Measurements from ENCODE around the gene BCAP31. TPM values are rescaled to one million over a fixed set of nuclear protein-coding genes. Genes with fewer than 3 reads are reported as not detected.
"Not testable (repeated sequence)": the region's sequence is repeated elsewhere in the genome, so short reads cannot be mapped to it uniquely, and the experiment has no call there.

The BCAP31 gene
- total RNA-seq, 2 donors from 2014 or later = 64.6 TPM

DNA sequence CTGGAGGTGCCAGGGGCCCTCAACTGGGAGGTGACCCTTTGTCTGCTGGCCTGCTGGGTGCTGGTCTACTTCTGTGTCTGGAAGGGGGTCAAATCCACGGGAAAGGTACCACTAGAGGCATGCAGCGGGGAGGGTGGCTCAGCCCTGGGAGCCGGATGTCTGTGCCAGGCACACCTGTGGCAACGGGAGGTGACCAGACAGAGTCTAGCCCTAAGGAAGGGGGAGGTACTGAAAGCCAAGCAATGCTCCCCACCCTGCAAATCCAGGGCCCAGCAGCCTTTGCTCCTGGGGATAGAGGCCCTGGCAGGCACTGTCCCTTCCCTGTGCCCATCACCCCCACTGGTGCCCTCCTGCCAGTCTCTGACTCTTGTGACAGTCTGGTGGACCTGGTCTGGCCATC lies 32.2 kb downstream of the BCAP31 start:
- Histone ChIP-seq H3K4me1 (peaks cover 13% of the 10 kb centered on the region), H3K27me3 (no peaks in the 10 kb centered on the region), H3K9me3 (no peaks in the 10 kb centered on the region), H3K27ac (no peak overlapping the region), H3K4me3 (no peak overlapping the region), H3K36me3 (replicated peaks in 1 of 2; ENCODE audit: insufficient read depth in 1 of 2, low read depth in 2 of 2) (no peaks in the 10 kb centered on the region)
- DNase-seq = no peak
- intact Hi-C loops (cut with DNase I) = no loop called here
- TF ChIP-seq, protein P1, sequence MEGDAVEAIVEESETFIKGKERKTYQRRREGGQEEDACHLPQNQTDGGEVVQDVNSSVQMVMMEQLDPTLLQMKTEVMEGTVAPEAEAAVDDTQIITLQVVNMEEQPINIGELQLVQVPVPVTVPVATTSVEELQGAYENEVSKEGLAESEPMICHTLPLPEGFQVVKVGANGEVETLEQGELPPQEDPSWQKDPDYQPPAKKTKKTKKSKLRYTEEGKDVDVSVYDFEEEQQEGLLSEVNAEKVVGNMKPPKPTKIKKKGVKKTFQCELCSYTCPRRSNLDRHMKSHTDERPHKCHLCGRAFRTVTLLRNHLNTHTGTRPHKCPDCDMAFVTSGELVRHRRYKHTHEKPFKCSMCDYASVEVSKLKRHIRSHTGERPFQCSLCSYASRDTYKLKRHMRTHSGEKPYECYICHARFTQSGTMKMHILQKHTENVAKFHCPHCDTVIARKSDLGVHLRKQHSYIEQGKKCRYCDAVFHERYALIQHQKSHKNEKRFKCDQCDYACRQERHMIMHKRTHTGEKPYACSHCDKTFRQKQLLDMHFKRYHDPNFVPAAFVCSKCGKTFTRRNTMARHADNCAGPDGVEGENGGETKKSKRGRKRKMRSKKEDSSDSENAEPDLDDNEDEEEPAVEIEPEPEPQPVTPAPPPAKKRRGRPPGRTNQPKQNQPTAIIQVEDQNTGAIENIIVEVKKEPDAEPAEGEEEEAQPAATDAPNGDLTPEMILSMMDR (IDR thresholded peaks at IDR 0.05) = no peak
- no peak for TF ChIP-seq POLR2A (IDR thresholded peaks at IDR 0.05)
- WGBS, 2 donors = 43% methylated on average over 3 of the region's 4 CpGs; no CpG with 5 or more reads in 1 of the 2 donors
- ATAC-seq = no peak

DNA sequence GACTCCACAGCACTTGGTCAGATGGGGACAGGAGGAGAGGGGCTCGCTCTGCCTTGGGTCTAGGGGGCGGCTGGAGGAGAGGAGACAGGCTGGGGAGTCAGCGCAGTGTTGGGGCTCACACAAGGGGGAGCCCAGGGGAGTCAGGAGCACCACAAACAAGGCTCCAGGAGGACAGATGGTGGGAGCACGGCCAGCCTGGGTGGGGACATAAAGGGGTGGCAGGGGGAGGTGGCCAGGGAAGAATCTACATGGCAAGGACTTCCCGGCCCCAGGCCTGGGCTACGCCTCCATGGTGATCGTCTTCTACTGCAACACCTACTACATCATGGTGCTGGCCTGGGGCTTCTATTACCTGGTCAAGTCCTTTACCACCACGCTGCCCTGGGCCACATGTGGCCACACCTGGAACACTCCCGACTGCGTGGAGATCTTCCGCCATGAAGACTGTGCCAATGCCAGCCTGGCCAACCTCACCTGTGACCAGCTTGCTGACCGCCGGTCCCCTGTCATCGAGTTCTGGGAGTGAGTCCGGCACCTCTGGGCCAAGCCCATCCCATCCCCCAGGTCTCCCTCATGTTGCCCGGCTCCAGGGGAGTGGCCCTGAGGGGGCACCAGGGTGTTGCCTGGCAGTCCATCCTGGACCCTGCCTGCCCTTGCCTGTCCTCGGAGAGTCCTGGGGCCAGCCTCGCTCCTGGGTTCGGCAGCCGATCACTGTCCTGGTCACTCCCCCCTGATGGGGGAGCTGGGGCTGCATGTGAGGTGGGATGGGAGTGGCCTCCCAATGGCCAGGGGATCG lies 33.0 kb downstream of the BCAP31 start:
- H3K27me3 ChIP-seq; H3K36me3 ChIP-seq (replicated peaks in 1 of 2; ENCODE audit: insufficient read depth in 1 of 2, low read depth in 2 of 2); intact Hi-C loops (cut with DNase I); H3K4me3 ChIP-seq; H3K27ac ChIP-seq; H3K9me3 ChIP-seq; ATAC-seq; DNase-seq: not testable (repeated sequence)
- H3K4me1 ChIP-seq = peaks cover 13% of the 10 kb centered on the region
- WGBS, 2 donors = 90 to 95% methylated on average over 3 to 9 of the region's 21 CpGs

DNA sequence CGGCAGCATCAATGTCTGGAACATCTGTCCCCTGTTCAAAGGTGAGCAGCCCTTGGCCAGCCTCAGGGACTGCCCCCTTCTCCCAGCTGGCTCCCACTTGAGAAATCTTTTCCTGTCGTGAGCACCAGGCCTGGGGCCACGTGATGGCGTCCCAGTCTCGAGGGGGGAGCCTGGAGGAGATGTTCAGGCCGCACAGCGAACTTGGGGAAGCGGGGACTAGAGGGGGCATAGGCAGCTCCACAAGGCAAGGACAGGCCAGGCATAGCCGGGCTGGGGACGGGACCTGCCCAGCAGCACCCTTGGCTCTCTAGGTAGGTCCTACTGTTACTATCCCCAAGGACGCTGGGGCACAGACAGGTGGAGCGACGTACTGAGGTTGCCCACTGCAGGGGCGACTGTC lies 33.7 kb downstream of the BCAP31 start:
- ATAC-seq (no peak), DNase-seq (no peak)
- Histone ChIP-seq H3K9me3 (no peaks in the 10 kb centered on the region), H3K4me3 (no peak overlapping the region), H3K4me1 (peaks cover 13% of the 10 kb centered on the region), H3K36me3 (replicated peaks in 1 of 2; ENCODE audit: insufficient read depth in 1 of 2, low read depth in 2 of 2) (no peaks in the 10 kb centered on the region), H3K27me3 (no peaks in the 10 kb centered on the region), H3K27ac (no peak overlapping the region)
- intact Hi-C loops (cut with DNase I) = no loop called here
- TF ChIP-seq, protein P1 (IDR thresholded peaks at IDR 0.05) = no peak
- no peak for TF ChIP-seq POLR2A (IDR thresholded peaks at IDR 0.05)
- WGBS, 2 donors = 70 to 92% methylated on average over 4 to 10 of the region's 14 CpGs

DNA sequence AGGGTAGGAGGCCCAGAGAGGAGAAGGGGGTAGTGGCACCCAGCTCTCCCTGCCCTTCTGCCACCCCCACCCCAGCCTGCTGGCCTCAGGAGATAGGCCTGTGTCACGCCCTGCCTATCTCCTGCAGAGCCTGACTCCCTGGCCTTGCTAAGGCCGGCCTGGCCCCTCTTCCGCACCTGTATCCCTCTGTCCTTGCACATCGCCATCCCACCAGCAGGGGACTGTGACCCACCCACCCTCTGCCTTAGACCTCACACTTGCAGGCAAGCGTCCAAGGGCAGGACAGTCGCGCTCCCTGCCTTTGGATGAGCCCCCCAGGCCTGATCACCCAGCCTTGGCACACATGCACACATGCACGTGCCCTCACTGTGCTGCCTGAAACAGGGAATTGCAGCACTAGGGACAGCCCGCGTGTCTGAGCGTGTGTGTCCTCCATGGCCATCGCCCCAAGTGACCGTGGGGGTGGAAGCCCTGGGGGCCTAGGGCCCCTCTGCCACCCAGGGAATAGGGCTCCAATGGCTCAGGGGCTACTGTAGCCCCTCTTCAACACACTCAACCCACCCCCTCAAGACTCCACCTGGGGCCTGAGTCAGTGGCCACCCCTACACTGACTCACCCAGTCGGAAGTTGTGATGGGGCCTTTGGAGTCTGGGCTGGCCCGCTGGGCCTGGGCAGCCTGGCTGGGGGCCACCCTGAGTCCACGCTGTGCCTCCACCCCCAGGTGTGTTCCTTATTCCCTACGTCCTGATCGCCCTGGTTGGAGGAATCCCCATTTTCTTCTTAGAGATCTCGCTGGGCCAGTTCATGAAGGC lies 34.3 kb downstream of the BCAP31 start:
- no peak for TF ChIP-seq POLR2A (IDR thresholded peaks at IDR 0.05)
- TF ChIP-seq, protein P1 (IDR thresholded peaks at IDR 0.05) = no peak
- Histone ChIP-seq H3K4me1 (peaks cover 13% of the 10 kb centered on the region), H3K27ac (peak overlapping the region in 1 of 4 donors; percentile 16)

DNA sequence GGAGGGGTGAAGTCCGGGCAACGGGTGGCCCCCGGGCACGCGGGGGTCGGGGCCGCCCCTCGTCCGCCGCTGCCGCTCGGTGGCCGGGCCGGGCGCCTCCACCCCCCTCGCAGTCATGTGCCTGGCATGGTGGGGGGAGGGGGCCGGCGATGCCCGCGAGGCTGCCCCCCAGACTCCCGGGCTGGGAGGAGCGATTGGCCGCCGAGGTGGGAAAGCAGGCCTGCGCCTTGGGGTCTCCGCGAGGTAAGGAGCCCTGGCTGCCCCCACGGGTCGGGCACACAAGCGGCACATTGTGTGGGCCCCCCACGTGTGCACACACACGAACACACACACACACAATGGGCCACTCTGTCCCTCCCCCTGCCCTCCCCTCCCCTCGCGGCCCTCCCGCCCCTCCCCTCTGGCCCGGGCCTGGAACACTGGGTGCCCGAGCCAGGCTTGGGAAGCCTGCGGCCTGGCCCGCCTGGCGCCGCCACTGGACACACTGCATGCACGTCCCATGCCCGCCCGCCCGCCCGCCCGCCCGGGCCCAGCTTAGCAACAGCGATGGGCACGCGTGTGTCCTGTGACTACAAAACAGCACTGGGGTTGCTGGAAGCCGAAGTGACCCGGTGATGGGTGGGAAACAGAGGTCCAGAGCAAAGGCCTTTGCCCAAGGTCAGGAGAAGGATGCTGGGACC lies 35.1 kb downstream of the BCAP31 start:
- peak; percentile 45 for ATAC-seq
- 0 to 34% methylated on average over 2 to 8 of the region's 53 CpGs for WGBS, 2 donors

More for the DNA sequence above, 34.3 kb downstream of the BCAP31 start:
- Histone ChIP-seq H3K9me3 (no peaks in the 10 kb centered on the region), H3K27me3 (no peaks in the 10 kb centered on the region), H3K4me3 (no peak overlapping the region), H3K36me3 (replicated peaks in 1 of 2; ENCODE audit: insufficient read depth in 1 of 2, low read depth in 2 of 2) (no peaks in the 10 kb centered on the region)
- intact Hi-C loops (cut with DNase I) = no loop called here
- ATAC-seq (no peak), DNase-seq (no peak)
- WGBS, 2 donors = 29 to 91% methylated on average over 3 to 18 of the region's 19 CpGs

More for the DNA sequence above, 35.1 kb downstream of the BCAP31 start:
- Histone ChIP-seq H3K4me1 (peaks cover 13% of the 10 kb centered on the region), H3K27me3 (no peaks in the 10 kb centered on the region), H3K27ac (peak overlapping the region in 1 of 4 donors; percentile 38), H3K36me3 (replicated peaks in 1 of 2; ENCODE audit: insufficient read depth in 1 of 2, low read depth in 2 of 2) (no peaks in the 10 kb centered on the region), H3K9me3 (no peaks in the 10 kb centered on the region), H3K4me3 (no peak overlapping the region)
- DNase-seq = peak; percentile 50 to 76 (median 58)
- intact Hi-C loops (cut with DNase I) = no loop called here
- TF ChIP-seq POLR2A (IDR thresholded peaks at IDR 0.05) = no peak
- TF ChIP-seq, protein P1 (IDR thresholded peaks at IDR 0.05) = no peak
